Measurements from ENCODE around the gene FGF18. TPM values are rescaled to one million over a fixed set of nuclear protein-coding genes. Genes with fewer than 3 reads are reported as not detected.

The FGF18 gene
- total RNA-seq, 1 donor from 2014 or later = not detected

DNA sequence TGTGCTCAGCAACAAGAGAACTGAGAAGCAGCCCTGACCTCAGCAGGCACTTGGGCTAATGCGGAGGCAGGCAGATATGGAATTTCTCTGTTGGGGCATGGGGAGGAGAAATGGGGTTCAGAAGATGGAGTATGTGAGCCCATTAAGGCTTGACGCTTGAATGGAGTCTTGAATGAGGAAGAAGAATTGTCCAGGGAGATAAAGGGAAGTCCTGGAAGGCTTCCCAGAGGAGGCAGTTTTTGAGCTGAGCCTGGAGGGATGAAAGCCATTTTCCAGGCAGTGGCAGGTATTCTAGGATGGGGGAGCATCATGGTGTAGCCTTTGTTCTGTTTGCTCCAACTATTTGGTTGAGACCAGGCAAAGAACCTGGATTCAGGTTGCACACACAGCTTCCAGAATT is 34.5 kb downstream of the FGF18 start:
- Mint-ChIP-seq H3K27ac (no peak overlapping the region), H3K4me1 (peaks cover 4% of the 10 kb centered on the region), H3K27me3 (peaks cover 39% of the 10 kb centered on the region), H3K9me3 (no peaks in the 10 kb centered on the region), H3K4me3 (no peak overlapping the region), H3K36me3 (ENCODE audit: low read depth) (no peaks in the 10 kb centered on the region)
- POLR2A ChIA-PET = no interaction called here
- ATAC-seq (ENCODE audit: low read depth) = no peak
- DNase-seq = no peak
- intact Hi-C loops (cut with micrococcal nuclease) = no loop called here
- TF ChIP-seq, protein P1, sequence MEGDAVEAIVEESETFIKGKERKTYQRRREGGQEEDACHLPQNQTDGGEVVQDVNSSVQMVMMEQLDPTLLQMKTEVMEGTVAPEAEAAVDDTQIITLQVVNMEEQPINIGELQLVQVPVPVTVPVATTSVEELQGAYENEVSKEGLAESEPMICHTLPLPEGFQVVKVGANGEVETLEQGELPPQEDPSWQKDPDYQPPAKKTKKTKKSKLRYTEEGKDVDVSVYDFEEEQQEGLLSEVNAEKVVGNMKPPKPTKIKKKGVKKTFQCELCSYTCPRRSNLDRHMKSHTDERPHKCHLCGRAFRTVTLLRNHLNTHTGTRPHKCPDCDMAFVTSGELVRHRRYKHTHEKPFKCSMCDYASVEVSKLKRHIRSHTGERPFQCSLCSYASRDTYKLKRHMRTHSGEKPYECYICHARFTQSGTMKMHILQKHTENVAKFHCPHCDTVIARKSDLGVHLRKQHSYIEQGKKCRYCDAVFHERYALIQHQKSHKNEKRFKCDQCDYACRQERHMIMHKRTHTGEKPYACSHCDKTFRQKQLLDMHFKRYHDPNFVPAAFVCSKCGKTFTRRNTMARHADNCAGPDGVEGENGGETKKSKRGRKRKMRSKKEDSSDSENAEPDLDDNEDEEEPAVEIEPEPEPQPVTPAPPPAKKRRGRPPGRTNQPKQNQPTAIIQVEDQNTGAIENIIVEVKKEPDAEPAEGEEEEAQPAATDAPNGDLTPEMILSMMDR (IDR thresholded peaks at IDR 0.05) = no peak
- CTCF ChIA-PET = no interaction called here

DNA sequence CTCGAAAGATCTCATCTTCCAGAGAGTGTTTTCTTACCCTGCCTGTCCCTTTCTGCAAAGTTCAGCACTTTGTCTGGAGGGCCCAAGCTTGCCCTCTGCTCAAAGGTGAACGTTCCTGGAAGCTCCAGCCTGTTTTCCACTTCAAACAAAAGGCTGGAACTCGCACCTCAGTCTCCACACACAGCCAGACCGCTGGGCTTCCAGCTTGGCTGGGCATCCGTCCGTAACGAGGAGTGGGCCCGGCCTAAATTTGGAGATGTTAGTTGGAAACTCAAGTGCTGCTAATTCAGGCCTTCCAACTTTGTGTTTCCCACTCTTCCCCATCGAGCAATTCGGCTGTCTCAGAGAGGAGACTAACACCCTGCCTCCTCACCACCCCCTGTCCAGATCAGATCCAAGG is 35.1 kb downstream of the FGF18 start:
- no peak overlapping the region for H3K27ac Mint-ChIP-seq

DNA sequence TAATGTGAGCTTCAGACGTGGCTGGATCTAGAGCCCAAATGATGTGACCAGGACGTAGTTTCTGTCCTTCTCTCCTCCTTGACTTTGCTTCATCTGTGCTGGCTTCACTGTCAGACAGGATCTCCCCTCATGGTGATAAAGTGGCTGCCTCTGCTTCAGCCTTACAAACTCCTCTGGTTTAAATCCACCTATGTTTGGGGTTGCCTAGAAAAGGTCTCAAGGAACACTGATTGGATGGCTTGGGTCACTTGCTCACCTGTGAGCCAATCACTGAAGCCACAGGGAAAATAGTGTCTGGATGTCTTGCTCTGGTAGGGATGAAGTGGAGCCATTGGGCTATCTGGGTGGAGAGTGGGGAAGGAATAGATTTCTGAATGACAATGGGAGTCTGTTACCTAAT is 36.1 kb downstream of the FGF18 start:
- Mint-ChIP-seq H3K27me3 (peaks cover 27% of the 10 kb centered on the region), H3K27ac (no peak overlapping the region), H3K36me3 (ENCODE audit: low read depth) (no peaks in the 10 kb centered on the region), H3K4me3 (no peak overlapping the region), H3K9me3 (no peaks in the 10 kb centered on the region), H3K4me1 (peaks cover 4% of the 10 kb centered on the region)
- intact Hi-C loops (cut with micrococcal nuclease) = no loop called here
- ChIA-PET CTCF (no interaction called here), POLR2A (no interaction called here)
- TF ChIP-seq, protein P1 (IDR thresholded peaks at IDR 0.05) = no peak
- DNase-seq = no peak
- ATAC-seq (ENCODE audit: low read depth) = no peak

More for the DNA sequence above, 35.1 kb downstream of the FGF18 start:
- ATAC-seq (ENCODE audit: low read depth) = no peak
- no peak for DNase-seq
- peaks cover 35% of the 10 kb centered on the region for H3K27me3 Mint-ChIP-seq
- no peaks in the 10 kb centered on the region for H3K36me3 Mint-ChIP-seq (ENCODE audit: low read depth)
- CTCF ChIA-PET = no interaction called here
- H3K4me3 Mint-ChIP-seq = no peak overlapping the region
- intact Hi-C loops (cut with micrococcal nuclease) = no loop called here
- peaks cover 4% of the 10 kb centered on the region for H3K4me1 Mint-ChIP-seq
- TF ChIP-seq, protein P1 (IDR thresholded peaks at IDR 0.05) = no peak
- POLR2A ChIA-PET = no interaction called here
- H3K9me3 Mint-ChIP-seq = no peaks in the 10 kb centered on the region

DNA sequence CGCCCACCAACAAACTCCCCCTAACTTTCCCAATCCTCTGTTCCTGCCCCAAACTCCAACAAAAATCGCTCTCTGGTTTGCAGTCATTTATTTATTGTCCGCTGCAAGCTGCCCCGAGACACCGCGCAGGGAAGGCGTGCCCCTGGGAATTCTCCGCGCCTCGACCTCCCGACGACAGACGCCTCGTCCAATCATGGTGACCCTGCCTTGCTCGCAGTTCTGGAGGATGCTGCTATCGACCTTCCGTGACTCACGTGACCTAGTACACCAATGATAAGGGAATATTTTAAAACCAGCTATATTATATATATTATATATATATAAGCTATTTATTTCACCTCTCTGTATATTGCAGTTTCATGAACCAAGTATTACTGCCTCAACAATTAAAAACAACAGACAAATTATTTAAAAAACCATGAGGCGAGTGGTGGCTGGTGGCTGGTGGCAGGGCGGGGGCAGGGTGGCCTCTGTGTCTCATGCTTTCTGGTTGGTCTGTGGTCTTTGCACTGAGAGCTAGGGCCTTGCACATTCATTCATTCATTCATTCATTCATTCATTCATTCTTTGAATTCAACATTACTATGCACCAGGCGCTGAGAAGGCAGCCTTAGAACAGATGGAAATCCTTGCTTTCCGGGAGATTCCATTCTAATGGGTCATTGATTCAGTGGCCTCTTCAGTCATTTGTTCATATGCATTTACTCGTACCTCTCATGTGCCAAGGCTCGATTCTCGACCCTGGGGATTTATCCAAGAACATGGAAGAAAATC is 37.9 kb downstream of the FGF18 start:
- H3K4me3 Mint-ChIP-seq = no peak overlapping the region
- intact Hi-C loops (cut with micrococcal nuclease) = no loop called here
- H3K36me3 Mint-ChIP-seq (ENCODE audit: low read depth) = no peaks in the 10 kb centered on the region
- peaks cover 17% of the 10 kb centered on the region for H3K27me3 Mint-ChIP-seq
- H3K4me1 Mint-ChIP-seq = no peaks in the 10 kb centered on the region
- no peak overlapping the region for H3K27ac Mint-ChIP-seq
- ATAC-seq (ENCODE audit: low read depth) (no peak), DNase-seq (no peak)
- POLR2A ChIA-PET = no interaction called here
- CTCF ChIA-PET = no interaction called here
- TF ChIP-seq, protein P1 (IDR thresholded peaks at IDR 0.05) = no peak
- no peaks in the 10 kb centered on the region for H3K9me3 Mint-ChIP-seq

DNA sequence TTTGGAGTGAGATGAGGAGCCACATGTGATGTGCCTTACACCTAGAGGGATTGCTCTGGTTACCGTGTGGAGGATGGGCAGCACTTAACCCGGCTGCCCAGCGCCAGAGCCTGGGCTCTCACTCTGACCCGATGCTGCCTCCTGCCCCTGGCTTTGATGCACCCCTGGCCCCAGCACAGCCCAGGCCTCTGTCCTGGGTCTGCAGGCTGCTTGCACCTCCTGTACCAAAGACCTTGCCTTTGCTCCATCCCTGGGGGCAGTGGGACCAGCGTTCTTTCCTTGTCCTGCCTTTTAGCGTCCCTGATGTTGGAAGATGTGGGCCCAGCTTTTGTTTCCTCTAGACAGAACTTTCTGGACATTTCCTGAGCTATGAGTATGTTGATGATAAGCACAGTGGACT is 40.4 kb downstream of the FGF18 start:
- DNase-seq (no peak), ATAC-seq (ENCODE audit: low read depth) (no peak)
- Mint-ChIP-seq H3K9me3 (no peaks in the 10 kb centered on the region), H3K27me3 (peaks cover 12% of the 10 kb centered on the region), H3K4me3 (no peak overlapping the region), H3K4me1 (no peaks in the 10 kb centered on the region), H3K27ac (no peak overlapping the region), H3K36me3 (ENCODE audit: low read depth) (no peaks in the 10 kb centered on the region)
- intact Hi-C loops (cut with micrococcal nuclease) = no loop called here
- ChIA-PET CTCF (no interaction called here), POLR2A (no interaction called here)
- TF ChIP-seq, protein P1 (IDR thresholded peaks at IDR 0.05) = no peak
